ENCODE measurements around the gene CADM1. TPM values are rescaled to one million over a fixed set of nuclear protein-coding genes. Genes with fewer than 3 reads are reported as not detected.
A peak's percentile ranks its signal among the peaks of the same experiment; 100 is the strongest.

Gene CADM1
- total and polyA plus RNA-seq, 2 experiments from 2014 or later: 16.5 to 18.0 TPM

DNA sequence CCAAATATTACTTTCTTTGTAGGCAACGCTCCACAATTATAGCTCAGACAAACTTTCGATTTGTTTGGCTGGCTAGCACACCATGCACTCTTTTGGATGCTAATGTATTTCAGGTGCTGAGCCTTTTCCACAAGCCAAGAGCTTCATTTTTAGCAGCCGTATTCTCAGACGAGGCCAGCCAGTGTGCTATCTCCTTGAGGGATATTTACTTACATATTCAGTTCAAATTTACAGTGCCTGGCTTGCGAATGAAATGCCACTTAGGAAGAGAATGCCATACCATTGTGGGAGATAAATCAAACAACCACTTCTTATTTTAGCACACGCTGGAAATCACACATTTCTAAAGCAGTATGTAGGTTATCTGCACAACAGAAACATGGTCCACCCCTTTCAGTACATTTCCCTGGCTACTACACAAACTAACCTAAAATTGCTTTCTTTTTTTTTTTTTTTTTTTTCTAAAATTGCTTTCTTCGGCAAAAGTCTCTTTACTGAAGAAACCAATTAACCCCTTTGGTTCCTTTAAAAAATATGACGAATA, 236.9 kb downstream of the CADM1 start:
- H3K27ac ChIP-seq (ENCODE audit: low read depth): no peak overlapping the region
- Mint-ChIP-seq H3K27ac (no peak overlapping the region), H3K4me1 (peaks cover 14% of the 10 kb centered on the region; the same call in 2 of the 3 replicates), H3K27me3 (ENCODE audit: insufficient read depth, low read depth, poor library complexity) (no peaks in the 10 kb centered on the region), H3K36me3 (ENCODE audit: low read depth) (no peaks in the 10 kb centered on the region), H3K4me3 (no peak overlapping the region), H3K9me3 (no peaks in the 10 kb centered on the region)
- no peak for ATAC-seq
- H3F3A ChIP-seq (replicated peaks; ENCODE audit: low read depth): no peaks in the 10 kb centered on the region
- H3K4me2 ChIP-seq: 0 out of 2 replicates have a peak overlapping the region, but pooled peaks have one; percentile 19
- no peaks in the 10 kb centered on the region for H3K27me3 ChIP-seq (ENCODE audit: insufficient read depth)
- no peaks in the 10 kb centered on the region for H4K20me1 ChIP-seq (replicated peaks; ENCODE audit: insufficient read depth)
- no peaks in the 10 kb centered on the region for H3K36me3 ChIP-seq (ENCODE audit: insufficient read depth)
- no peak overlapping the region for H3K4me3 ChIP-seq
- TF ChIP-seq, protein P1, sequence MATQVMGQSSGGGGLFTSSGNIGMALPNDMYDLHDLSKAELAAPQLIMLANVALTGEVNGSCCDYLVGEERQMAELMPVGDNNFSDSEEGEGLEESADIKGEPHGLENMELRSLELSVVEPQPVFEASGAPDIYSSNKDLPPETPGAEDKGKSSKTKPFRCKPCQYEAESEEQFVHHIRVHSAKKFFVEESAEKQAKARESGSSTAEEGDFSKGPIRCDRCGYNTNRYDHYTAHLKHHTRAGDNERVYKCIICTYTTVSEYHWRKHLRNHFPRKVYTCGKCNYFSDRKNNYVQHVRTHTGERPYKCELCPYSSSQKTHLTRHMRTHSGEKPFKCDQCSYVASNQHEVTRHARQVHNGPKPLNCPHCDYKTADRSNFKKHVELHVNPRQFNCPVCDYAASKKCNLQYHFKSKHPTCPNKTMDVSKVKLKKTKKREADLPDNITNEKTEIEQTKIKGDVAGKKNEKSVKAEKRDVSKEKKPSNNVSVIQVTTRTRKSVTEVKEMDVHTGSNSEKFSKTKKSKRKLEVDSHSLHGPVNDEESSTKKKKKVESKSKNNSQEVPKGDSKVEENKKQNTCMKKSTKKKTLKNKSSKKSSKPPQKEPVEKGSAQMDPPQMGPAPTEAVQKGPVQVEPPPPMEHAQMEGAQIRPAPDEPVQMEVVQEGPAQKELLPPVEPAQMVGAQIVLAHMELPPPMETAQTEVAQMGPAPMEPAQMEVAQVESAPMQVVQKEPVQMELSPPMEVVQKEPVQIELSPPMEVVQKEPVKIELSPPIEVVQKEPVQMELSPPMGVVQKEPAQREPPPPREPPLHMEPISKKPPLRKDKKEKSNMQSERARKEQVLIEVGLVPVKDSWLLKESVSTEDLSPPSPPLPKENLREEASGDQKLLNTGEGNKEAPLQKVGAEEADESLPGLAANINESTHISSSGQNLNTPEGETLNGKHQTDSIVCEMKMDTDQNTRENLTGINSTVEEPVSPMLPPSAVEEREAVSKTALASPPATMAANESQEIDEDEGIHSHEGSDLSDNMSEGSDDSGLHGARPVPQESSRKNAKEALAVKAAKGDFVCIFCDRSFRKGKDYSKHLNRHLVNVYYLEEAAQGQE (IDR thresholded peaks at IDR 0.05; ENCODE audit: unreplicated experiment): no peak
- TF ChIP-seq EZH2phosphoT487 (IDR thresholded peaks at IDR 0.05; ENCODE audit: unreplicated experiment) (no peak), JUNB (IDR thresholded peaks at IDR 0.05; ENCODE audit: unreplicated experiment) (no peak), EZH2 (IDR thresholded peaks at IDR 0.05; ENCODE audit: low read depth, unreplicated experiment) (no peak), ZNF114 (CRISPR knock-in tag; IDR thresholded peaks at IDR 0.05) (no peak), ZNF331 (CRISPR knock-in tag; IDR thresholded peaks at IDR 0.05; ENCODE audit: low read depth) (no peak), CREB1 (CRISPR knock-in tag; IDR thresholded peaks at IDR 0.05; ENCODE audit: low read depth) (no peak), STAT1 (IDR thresholded peaks at IDR 0.05; ENCODE audit: unreplicated experiment) (no peak), NANOG (IDR thresholded peaks at IDR 0.05; ENCODE audit: borderline replicate concordance) (no peak), POLR2AphosphoS5 (IDR thresholded peaks at IDR 0.05; ENCODE audit: low read depth) (no peak)
- TF ChIP-seq, protein P2, sequence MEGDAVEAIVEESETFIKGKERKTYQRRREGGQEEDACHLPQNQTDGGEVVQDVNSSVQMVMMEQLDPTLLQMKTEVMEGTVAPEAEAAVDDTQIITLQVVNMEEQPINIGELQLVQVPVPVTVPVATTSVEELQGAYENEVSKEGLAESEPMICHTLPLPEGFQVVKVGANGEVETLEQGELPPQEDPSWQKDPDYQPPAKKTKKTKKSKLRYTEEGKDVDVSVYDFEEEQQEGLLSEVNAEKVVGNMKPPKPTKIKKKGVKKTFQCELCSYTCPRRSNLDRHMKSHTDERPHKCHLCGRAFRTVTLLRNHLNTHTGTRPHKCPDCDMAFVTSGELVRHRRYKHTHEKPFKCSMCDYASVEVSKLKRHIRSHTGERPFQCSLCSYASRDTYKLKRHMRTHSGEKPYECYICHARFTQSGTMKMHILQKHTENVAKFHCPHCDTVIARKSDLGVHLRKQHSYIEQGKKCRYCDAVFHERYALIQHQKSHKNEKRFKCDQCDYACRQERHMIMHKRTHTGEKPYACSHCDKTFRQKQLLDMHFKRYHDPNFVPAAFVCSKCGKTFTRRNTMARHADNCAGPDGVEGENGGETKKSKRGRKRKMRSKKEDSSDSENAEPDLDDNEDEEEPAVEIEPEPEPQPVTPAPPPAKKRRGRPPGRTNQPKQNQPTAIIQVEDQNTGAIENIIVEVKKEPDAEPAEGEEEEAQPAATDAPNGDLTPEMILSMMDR (conservative IDR thresholded peaks at IDR 0.05; ENCODE audit: low read depth in 2 of 2): no peak
- TF ChIP-seq, protein P3, sequence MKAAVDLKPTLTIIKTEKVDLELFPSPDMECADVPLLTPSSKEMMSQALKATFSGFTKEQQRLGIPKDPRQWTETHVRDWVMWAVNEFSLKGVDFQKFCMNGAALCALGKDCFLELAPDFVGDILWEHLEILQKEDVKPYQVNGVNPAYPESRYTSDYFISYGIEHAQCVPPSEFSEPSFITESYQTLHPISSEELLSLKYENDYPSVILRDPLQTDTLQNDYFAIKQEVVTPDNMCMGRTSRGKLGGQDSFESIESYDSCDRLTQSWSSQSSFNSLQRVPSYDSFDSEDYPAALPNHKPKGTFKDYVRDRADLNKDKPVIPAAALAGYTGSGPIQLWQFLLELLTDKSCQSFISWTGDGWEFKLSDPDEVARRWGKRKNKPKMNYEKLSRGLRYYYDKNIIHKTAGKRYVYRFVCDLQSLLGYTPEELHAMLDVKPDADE (IDR thresholded peaks at IDR 0.05): no peak
- TF ChIP-seq, protein P4, sequence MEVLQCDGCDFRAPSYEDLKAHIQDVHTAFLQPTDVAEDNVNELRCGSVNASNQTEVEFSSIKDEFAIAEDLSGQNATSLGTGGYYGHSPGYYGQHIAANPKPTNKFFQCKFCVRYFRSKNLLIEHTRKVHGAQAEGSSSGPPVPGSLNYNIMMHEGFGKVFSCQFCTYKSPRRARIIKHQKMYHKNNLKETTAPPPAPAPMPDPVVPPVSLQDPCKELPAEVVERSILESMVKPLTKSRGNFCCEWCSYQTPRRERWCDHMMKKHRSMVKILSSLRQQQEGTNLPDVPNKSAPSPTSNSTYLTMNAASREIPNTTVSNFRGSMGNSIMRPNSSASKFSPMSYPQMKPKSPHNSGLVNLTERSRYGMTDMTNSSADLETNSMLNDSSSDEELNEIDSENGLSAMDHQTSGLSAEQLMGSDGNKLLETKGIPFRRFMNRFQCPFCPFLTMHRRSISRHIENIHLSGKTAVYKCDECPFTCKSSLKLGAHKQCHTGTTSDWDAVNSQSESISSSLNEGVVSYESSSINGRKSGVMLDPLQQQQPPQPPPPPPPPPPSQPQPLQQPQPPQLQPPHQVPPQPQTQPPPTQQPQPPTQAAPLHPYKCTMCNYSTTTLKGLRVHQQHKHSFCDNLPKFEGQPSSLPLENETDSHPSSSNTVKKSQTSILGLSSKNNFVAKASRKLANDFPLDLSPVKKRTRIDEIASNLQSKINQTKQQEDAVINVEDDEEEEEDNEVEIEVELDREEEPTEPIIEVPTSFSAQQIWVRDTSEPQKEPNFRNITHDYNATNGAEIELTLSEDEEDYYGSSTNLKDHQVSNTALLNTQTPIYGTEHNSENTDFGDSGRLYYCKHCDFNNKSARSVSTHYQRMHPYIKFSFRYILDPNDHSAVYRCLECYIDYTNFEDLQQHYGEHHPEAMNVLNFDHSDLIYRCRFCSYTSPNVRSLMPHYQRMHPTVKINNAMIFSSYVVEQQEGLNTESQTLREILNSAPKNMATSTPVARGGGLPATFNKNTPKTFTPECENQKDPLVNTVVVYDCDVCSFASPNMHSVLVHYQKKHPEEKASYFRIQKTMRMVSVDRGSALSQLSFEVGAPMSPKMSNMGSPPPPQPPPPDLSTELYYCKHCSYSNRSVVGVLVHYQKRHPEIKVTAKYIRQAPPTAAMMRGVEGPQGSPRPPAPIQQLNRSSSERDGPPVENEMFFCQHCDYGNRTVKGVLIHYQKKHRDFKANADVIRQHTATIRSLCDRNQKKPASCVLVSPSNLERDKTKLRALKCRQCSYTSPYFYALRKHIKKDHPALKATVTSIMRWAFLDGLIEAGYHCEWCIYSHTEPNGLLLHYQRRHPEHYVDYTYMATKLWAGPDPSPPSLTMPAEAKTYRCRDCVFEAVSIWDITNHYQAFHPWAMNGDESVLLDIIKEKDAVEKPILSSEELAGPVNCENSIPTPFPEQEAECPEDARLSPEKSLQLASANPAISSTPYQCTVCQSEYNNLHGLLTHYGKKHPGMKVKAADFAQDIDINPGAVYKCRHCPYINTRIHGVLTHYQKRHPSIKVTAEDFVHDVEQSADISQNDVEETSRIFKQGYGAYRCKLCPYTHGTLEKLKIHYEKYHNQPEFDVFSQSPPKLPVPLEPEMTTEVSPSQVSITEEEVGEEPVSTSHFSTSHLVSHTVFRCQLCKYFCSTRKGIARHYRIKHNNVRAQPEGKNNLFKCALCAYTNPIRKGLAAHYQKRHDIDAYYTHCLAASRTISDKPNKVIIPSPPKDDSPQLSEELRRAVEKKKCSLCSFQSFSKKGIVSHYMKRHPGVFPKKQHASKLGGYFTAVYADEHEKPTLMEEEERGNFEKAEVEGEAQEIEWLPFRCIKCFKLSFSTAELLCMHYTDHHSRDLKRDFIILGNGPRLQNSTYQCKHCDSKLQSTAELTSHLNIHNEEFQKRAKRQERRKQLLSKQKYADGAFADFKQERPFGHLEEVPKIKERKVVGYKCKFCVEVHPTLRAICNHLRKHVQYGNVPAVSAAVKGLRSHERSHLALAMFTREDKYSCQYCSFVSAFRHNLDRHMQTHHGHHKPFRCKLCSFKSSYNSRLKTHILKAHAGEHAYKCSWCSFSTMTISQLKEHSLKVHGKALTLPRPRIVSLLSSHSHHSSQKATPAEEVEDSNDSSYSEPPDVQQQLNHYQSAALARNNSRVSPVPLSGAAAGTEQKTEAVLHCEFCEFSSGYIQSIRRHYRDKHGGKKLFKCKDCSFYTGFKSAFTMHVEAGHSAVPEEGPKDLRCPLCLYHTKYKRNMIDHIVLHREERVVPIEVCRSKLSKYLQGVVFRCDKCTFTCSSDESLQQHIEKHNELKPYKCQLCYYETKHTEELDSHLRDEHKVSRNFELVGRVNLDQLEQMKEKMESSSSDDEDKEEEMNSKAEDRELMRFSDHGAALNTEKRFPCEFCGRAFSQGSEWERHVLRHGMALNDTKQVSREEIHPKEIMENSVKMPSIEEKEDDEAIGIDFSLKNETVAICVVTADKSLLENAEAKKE (CRISPR knock-in tag; IDR thresholded peaks at IDR 0.05): no peak
- H3K9me2 ChIP-seq (ENCODE audit: insufficient read depth): no peaks in the 10 kb centered on the region
- H3K4me1 ChIP-seq (ENCODE audit: insufficient read depth): no peaks in the 10 kb centered on the region
- DNase-seq (ENCODE audit: low spot score): no peak
- H2AFZ ChIP-seq: no peak overlapping the region
- no peaks in the 10 kb centered on the region for H3K79me2 ChIP-seq (replicated peaks; ENCODE audit: insufficient read depth)
